ENCODE measurements around the gene PHF10. TPM values are rescaled to one million over a fixed set of nuclear protein-coding genes. Genes with fewer than 3 reads are reported as not detected.

PHF10 gene
- total RNA-seq, 1 experiment from 2014 or later = 32.7 TPM

Other genes starting within 250 kb of the PHF10 start
- 7.9 and 10.6 TPM in 2 replicates for gene WDR27, start 22.5 kb downstream of the PHF10 start, total RNA-seq (2014; rRNA removed; shearing (Covaris generic))
- 29.4 and 43.4 TPM in 2 replicates for gene C6orf120, start 22.4 kb downstream of the PHF10 start, total RNA-seq (2014; rRNA removed; shearing (Covaris generic))
- gene DYNLT2, start 27.1 kb upstream of the PHF10 start, total RNA-seq (2014; rRNA removed; shearing (Covaris generic)) = 0.76 and 1.1 TPM in 2 replicates
- gene ERMARD, start 27.1 kb upstream of the PHF10 start, total RNA-seq (2014; rRNA removed; shearing (Covaris generic)) = 9.1 and 9.5 TPM in 2 replicates

Measured in M059J (cell line).